ENCODE measurements around the gene ERP44. TPM values are rescaled to one million over a fixed set of nuclear protein-coding genes. Genes with fewer than 3 reads are reported as not detected.

The ERP44 gene
- total and polyA plus RNA-seq, 8 donors, result 1.2 to 32.9 (median 12.0) TPM

DNA sequence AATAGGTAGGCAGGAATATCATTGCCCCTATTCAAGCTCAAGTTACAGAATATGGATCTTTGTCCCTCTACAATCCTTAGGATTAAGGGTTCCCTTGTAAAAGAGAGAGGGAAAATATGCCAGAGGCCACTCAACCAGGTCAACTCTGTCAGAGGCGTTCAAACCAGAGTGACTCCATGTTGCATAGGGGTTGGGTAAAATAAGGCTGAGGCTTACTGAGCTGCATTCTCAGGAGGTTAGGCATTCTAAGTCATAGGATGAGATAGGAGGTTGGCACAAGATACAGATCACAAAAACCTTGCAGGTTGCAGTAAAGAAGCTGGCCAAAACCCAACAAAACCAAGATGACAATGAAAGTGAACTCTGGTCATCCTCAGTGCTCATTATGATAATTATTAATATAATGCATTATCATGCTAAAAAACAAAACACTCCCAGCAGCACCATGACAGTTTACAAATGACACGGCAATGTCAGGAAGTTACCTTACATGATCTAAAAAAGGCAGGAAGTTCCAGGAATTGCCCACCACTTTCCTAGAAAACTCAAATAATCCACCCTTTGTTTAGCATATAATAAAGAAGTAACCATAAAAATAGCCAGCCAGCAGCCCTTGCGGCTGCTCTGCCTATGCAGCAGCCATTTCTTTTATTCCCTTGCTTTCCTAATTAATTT, 64.8 kb downstream of the ERP44 start:
- Histone ChIP-seq H3K4me3 (no peak overlapping the region), H3K36me3 (peaks cover 0 to 16% (median 13%) of the 10 kb centered on the region in 4 donors), H3K27me3 (no peaks in the 10 kb centered on the region), H3K4me1 (peaks cover 0 to 18% (median 3%) of the 10 kb centered on the region in 4 donors), H3K9me3 (no peaks in the 10 kb centered on the region), H3K27ac (no peak overlapping the region)
- intact Hi-C loops (cut with DNase I; ENCODE audit: low total_unique reads), result no loop called here
- DNase-seq, result no peak
- TF ChIP-seq, protein P1, sequence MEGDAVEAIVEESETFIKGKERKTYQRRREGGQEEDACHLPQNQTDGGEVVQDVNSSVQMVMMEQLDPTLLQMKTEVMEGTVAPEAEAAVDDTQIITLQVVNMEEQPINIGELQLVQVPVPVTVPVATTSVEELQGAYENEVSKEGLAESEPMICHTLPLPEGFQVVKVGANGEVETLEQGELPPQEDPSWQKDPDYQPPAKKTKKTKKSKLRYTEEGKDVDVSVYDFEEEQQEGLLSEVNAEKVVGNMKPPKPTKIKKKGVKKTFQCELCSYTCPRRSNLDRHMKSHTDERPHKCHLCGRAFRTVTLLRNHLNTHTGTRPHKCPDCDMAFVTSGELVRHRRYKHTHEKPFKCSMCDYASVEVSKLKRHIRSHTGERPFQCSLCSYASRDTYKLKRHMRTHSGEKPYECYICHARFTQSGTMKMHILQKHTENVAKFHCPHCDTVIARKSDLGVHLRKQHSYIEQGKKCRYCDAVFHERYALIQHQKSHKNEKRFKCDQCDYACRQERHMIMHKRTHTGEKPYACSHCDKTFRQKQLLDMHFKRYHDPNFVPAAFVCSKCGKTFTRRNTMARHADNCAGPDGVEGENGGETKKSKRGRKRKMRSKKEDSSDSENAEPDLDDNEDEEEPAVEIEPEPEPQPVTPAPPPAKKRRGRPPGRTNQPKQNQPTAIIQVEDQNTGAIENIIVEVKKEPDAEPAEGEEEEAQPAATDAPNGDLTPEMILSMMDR (IDR thresholded peaks at IDR 0.05), result no peak
- TF ChIP-seq POLR2A (IDR thresholded peaks at IDR 0.05) (no peak), EP300 (IDR thresholded peaks at IDR 0.05) (no peak), POLR2AphosphoS5 (IDR thresholded peaks at IDR 0.05) (no peak)
- 81 to 96% (median 93%) methylated on average over 3 of the region's 3 CpGs for WGBS, 5 donors

DNA sequence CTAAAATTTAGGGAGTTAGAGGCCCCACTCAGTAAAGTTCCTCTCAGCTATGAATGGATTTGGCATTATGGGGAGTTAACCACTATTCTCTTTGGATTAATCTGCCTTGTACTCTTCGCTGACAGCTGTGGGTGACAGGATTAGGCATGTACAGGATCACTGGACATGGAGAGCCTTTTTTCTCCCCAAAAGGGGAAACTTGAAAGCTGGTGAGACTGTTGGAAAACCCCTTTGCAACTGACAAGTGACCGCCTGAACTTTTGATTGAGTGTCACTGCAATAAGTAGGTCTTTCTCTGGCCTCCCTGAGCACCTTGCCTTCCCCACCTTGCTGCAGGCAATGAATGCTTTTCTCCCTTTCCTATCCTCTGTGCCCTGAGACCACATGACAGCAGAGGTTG, 68.3 kb downstream of the ERP44 start:
- 90 to 100% (median 94%) methylated on average over 2 of the region's 2 CpGs for WGBS, 5 donors
- TF ChIP-seq, protein P1 (IDR thresholded peaks at IDR 0.05), result no peak
- TF ChIP-seq EP300 (IDR thresholded peaks at IDR 0.05) (no peak), POLR2AphosphoS5 (IDR thresholded peaks at IDR 0.05) (no peak), POLR2A (IDR thresholded peaks at IDR 0.05) (no peak)
- Histone ChIP-seq H3K4me3 (no peak overlapping the region), H3K36me3 (peaks cover 0 to 8% (median 0%) of the 10 kb centered on the region in 4 donors), H3K9me3 (no peaks in the 10 kb centered on the region), H3K27ac (no peak overlapping the region), H3K27me3 (no peaks in the 10 kb centered on the region), H3K4me1 (peaks cover 0 to 22% (median 7%) of the 10 kb centered on the region in 4 donors)
- DNase-seq, result no peak
- intact Hi-C loops (cut with DNase I; ENCODE audit: low total_unique reads), result no loop called here

DNA sequence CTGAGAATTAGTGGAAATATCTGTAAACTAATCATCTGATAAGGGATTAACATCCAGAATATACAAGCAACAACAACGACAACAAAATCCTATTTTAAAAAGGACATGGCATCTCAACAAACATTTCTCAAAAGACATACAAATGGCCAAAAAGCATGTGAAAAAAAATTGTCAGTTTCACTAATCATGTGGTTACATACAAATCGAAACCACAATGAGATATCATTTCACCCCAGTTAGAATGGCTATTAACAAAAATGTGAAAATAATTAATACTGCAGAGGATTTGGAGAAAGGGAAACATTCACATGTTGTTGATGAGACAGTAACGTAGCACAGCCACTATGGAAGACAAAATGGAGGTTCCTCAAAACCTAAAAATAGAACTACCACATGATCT, 69.5 kb downstream of the ERP44 start:
- 62 to 79% (median 69%) methylated on average over 3 of the region's 3 CpGs for WGBS, 5 donors
- Histone ChIP-seq H3K9me3 (peaks cover 0 to 3% (median 0%) of the 10 kb centered on the region in 4 donors), H3K27me3 (no peaks in the 10 kb centered on the region), H3K4me1 (peaks cover 0 to 22% (median 7%) of the 10 kb centered on the region in 4 donors), H3K4me3 (no peak overlapping the region), H3K27ac (no peak overlapping the region), H3K36me3 (peaks cover 0 to 6% (median 0%) of the 10 kb centered on the region in 4 donors)
- intact Hi-C loops (cut with DNase I; ENCODE audit: low total_unique reads), result no loop called here
- TF ChIP-seq POLR2A (IDR thresholded peaks at IDR 0.05), result no peak
- TF ChIP-seq, protein P1 (IDR thresholded peaks at IDR 0.05), result no peak
- no peak for TF ChIP-seq POLR2AphosphoS5 (IDR thresholded peaks at IDR 0.05)
- no peak for TF ChIP-seq EP300 (IDR thresholded peaks at IDR 0.05)
- DNase-seq, result no peak

DNA sequence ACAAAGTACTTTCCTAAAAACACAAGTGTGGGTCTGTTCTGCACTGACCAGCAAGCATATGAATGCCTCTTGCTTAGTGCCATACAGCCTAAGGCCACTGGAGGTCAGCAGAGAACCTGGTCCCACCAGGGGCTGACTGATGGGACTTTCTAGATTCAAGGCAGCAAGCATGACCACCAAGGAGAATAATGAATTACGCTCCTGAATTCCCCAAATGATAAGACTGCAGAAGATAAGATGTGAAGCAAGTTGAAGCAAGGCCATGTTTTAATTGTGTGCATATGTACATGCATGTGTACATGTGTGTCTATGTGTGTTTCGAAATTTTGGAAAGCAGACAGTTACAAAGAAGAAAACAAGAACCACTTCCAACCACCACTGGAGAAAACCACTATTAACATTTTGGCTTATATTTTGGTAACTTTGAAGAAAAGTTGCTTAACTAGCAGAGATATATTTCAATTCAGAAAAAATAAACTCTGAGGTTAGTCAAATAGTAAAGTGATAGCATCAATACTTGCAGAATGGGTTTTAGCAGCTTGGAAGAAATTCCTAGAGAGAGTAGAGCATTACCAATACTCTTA, 70.5 kb downstream of the ERP44 start:
- H3K36me3 ChIP-seq, result peaks cover 0 to 6% (median 0%) of the 10 kb centered on the region in 4 donors
- H3K4me3 ChIP-seq, result no peak overlapping the region
- peaks cover 0 to 22% (median 4%) of the 10 kb centered on the region in 4 donors for H3K4me1 ChIP-seq
- peak; percentile 76 to 91 for DNase-seq
- intact Hi-C loops (cut with DNase I; ENCODE audit: low total_unique reads), result no loop called here
- peaks cover 0 to 3% (median 0%) of the 10 kb centered on the region in 4 donors for H3K9me3 ChIP-seq
- 51 to 60% (median 58%) methylated on average over 2 of the region's 2 CpGs for WGBS, 5 donors
- H3K27ac ChIP-seq, result no peak overlapping the region
- TF ChIP-seq, protein P1 (IDR thresholded peaks at IDR 0.05), result peak in 5 of 7 experiments; percentile 79 to 91 (median 87)
- no peak for TF ChIP-seq POLR2A (IDR thresholded peaks at IDR 0.05)
- TF ChIP-seq POLR2AphosphoS5 (IDR thresholded peaks at IDR 0.05), result peak in 1 of 3 donors; percentile 44
- no peak for TF ChIP-seq EP300 (IDR thresholded peaks at IDR 0.05)
- no peaks in the 10 kb centered on the region for H3K27me3 ChIP-seq
